LNCaP clone FGC (cell line): ENCODE results near the gene OR52R1.
"Not testable (repeated sequence)": the region's sequence is repeated elsewhere in the genome, so short reads cannot be mapped to it uniquely, and the experiment has no call there.

Source experiments
- DNase-seq: peaks from one replicate; pipeline ENCODE4 v3.0.0-alpha.2; 2011; ENCODE audit warnings: low read depth
- H3K4me3 ChIP-seq: 2 replicates; pipeline ENCODE4 v1.5.1; 2011; ENCODE audit warnings: mild to moderate bottlenecking, low read depth, low read length, control low read depth
- TF ChIP-seq, protein P1 (sequence below): IDR thresholded peaks from 2 replicates; pipeline ENCODE4 v1.5.1; 2012; ENCODE audit warnings: mild to moderate bottlenecking; ENCODE audit not compliant: control insufficient read depth, insufficient read depth; ENCODE audit errors: extremely low read depth

The OR52R1 gene

DNA sequence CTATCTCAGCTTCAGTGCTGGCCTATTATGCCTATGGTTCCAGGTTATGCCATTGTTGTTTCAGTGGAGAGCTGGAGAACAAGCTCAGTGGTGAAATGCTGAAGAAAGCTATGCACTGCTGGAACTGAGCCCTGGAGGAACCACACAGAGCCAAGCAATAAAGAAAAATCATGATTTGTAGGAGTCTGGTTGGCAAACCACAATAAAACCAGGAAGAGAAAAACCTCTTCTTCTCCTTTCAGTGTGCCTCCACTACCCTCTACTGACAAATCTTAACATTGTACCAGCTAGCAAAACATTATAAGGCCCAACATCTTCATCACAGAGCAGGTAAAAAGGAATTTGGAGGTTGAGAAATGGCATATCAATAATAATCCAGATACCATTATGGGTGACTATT lies 22.2 kb upstream of the OR52R1 start:
- peak; percentile 97 for DNase-seq
- TF ChIP-seq, protein P1, sequence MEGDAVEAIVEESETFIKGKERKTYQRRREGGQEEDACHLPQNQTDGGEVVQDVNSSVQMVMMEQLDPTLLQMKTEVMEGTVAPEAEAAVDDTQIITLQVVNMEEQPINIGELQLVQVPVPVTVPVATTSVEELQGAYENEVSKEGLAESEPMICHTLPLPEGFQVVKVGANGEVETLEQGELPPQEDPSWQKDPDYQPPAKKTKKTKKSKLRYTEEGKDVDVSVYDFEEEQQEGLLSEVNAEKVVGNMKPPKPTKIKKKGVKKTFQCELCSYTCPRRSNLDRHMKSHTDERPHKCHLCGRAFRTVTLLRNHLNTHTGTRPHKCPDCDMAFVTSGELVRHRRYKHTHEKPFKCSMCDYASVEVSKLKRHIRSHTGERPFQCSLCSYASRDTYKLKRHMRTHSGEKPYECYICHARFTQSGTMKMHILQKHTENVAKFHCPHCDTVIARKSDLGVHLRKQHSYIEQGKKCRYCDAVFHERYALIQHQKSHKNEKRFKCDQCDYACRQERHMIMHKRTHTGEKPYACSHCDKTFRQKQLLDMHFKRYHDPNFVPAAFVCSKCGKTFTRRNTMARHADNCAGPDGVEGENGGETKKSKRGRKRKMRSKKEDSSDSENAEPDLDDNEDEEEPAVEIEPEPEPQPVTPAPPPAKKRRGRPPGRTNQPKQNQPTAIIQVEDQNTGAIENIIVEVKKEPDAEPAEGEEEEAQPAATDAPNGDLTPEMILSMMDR: peak; percentile 81
- no peak overlapping the region for H3K4me3 ChIP-seq

DNA sequence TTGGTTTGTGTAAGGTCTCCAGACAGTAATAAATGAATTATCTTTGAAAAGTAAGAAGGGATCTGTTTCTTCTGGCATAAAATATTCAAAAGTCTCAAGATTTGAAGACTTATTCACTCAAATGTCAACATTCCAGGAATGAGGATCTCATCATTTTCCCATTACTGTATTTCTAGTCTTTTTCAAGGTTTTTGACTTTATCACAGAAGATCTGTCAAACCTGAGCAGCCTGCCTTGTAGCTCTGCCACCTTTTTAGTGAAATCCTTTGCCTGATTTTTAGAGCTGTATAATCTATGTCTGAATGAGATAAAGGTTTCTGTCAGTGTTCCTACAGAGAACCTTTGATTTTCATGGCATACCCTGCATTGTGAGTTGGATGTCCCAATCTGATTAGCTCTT lies 21.0 kb upstream of the OR52R1 start:
- DNase-seq: no peak
- H3K4me3 ChIP-seq: no peak overlapping the region
- TF ChIP-seq, protein P1: no peak

DNA sequence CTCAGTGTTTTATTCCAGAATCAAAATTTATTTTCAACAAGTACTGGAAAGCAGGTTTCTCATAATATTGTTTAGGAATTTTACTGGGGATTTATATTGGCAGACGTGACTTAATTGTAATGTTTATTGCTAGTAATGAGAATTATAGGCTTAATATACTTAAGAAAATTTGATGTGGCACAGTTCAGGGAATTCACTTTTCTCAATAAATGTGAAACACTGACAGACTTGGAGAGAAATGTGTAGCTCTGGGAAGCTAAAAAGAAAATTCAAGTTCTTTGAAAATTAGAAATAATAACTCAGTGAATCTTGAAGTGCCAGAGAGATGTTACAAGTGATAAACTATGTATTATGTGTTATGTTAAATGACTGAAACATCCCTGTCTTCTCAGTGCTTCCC lies 16.8 kb upstream of the OR52R1 start, which contains the start of gene OR51F2:
OR51F2 (plus strand) TSS at position 301 of the 400 bp plus-strand sequence. CDS start 101 bp downstream, outside the sequence.
- H3K4me3 ChIP-seq: no peak within 1 kb of the TSS
- DNase-seq: no peak
- TF ChIP-seq, protein P1: no peak

DNA sequence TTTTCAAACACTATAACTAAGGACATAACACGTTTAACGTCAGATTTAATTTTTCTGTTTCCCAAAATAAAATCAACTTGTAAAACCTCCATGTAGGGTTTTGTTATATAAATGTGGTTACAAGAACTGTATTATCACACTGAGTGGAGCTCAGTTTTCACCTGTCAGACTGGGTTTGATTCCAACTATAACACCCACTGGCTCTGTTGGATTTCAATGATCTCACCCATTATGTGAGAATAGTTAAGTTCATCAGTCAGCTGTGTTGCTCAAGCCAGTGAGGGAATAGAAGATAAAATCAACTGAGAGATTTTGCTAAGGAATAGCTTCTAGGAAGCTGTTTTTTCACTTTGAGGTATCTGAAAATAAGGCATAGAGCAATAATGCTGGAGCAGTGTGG lies 5.1 kb upstream of the OR52R1 start:
- no peak overlapping the region for H3K4me3 ChIP-seq
- no peak for DNase-seq
- TF ChIP-seq, protein P1: no peak

DNA sequence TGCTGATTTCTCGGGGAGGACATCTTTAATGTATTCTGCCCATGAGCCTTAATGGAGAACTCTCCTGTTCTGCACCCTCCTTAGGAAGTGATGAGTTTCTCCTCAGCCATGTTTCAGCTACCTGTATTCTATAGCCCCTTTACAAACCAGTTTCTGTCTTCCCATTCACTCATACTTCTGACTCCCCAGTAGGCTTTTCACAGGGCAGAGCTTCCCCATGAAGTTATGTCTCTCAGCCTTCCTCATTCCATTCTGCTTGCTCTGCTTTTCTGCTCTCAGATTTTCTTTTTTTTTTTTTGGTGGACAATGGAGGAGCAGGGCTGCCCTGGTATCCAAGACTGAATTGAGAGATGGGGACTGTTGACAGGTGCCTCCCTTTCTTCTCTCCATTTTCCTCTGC lies 4.3 kb upstream of the OR52R1 start:
- H3K4me3 ChIP-seq: no peak overlapping the region
- TF ChIP-seq, protein P1: no peak
- no peak for DNase-seq

DNA sequence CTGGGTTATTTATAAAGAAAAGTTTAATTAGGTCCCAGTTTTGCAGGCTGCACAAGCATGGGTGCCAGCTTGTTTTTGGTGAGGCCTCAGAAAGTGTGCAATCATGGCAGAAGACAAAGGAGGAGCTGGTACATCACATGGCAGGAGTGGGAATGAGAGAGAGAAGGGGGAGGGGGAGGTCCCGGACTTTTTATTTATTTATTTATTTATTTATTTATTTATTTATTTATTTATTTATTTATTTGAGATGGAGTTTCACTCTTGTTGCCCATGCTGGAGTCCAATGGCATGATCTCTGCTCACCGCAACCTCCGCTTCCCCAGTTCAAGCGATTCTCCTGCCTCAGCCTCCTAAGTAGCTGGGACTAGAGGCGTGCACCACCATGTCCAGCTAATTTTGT lies 2.9 kb downstream of the OR52R1 start:
- not testable (repeated sequence) for DNase-seq

DNA sequence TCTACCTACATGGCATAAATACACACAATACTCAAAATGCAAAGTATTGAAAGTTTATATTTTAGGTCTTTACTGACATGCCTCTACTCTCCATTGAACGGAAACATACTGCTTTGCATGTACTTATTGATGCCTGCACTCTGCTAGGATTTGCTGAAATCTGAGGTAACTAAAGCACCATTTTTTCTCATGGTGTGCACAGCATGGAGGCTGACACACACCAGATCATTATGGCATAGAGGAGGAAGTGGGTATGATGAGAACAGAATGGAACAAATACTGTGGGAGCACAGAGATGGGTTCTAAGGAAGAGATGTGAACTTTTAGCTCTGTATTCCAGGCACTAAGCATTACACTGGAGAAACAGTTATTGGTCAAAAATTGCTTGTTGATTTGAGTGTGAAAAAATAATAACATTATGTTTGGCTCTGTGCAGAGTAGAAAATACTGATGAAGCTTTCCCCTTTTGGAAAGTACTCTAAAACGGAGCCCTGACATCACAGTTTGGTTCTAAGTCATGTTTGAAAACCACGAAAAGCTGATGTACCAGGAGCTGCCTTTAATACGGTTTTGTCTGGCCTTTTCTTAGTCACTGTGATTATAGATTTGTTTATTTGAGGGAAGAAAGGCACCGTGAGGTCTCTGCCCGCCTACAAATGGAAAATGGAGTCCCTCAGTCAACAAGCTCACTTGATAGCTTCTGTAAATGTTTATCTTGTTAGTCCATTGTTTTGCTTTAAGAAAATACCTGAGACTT lies 5.6 kb downstream of the OR52R1 start:
- DNase-seq: no peak
- TF ChIP-seq, protein P1: no peak
- no peak overlapping the region for H3K4me3 ChIP-seq

More for the DNA sequence above, 2.9 kb downstream of the OR52R1 start:
- H3K4me3 ChIP-seq: not testable (repeated sequence)
